HG03039 (cell line): ENCODE data around the gene CTBP2.
"Not testable (repeated sequence)": the region's sequence is repeated elsewhere in the genome, so short reads cannot be mapped to it uniquely, and the experiment has no call there.

Source experiments
- ATAC-seq: cut with Tn5 transposase; IDR thresholded peaks from one replicate; pipeline ENCODE4 v1.9.1; 2021; ENCODE audit warnings: mild to moderate bottlenecking, moderate library complexity; ENCODE audit not compliant: unreplicated experiment

CTBP2 gene

DNA sequence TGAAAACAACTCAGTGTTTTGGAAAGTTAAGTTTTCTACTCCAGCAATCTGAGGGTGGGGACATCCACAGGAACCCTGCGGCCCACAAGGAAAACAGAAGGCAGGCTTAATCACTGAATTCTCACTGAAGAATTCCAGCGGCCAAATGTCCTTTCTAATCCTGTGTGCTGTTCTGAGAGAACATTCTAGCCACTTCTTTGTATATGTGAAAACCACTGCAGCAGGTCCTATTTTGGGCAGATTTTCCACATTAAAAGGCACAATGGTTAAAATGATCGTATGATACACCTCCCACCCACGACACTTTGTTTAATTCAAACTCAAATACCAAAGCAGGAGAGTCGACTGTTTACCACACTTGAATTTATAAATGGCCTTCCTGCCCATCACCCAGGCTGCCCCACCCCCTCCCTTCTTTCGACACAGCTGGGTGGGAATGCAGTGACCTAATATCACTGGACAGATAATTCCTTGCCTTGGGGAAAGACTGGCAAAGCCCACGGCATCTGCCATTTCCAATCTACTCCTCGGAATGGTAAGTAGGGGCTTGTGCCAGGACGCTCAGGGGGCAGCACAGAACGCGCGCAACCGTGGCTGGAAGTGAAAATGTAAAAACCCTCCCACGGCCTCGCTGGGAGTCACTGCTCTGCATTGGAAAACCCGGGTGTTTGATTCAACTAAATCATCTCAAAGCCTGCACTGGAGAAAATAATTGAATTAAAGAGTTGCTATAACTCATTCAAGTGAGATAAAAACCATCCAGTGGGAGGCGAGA lies 67.0 kb downstream of the CTBP2 start:
- no peak for ATAC-seq

DNA sequence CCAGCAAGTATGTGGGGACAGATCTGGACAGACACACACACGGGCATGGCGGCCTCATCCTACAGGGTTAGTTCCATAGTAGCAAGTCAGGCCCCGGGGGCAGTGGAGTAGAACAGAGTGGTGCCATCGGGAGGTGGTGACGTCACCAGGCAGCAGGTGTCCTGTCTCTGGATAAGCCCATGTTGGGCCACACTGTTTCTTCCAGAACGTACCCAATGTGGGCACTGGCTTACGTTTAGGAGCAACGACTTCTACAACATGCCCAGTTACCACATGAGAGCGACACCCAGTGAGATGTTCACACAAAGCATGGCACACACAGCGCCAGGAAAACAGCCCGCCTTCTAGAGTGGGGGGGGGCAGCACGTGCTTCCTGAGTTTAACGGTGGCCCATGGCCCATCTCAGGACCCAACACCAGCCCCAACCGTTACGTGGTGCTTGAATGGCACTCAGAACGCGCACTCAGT lies 67.8 kb downstream of the CTBP2 start:
- no peak for ATAC-seq

DNA sequence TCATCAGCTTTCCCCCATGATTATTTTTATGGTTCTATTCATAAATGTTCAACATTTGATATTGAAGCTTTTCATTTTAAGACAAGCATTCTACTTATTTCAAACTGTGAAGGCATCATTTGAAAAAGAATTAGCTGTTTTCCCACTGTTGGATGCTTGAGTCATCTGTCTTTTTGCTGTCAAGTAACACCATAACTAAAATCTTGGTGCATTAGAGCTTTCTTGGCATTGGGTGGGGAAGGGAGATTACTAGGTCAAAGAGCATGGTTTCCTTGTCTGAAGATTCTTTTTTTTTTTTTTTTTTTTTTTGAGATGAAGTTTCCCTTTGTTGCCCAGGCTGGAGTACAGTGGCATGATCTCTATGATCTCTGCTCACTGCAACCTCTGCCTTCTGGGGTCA lies 68.5 kb downstream of the CTBP2 start:
- no peak for ATAC-seq

DNA sequence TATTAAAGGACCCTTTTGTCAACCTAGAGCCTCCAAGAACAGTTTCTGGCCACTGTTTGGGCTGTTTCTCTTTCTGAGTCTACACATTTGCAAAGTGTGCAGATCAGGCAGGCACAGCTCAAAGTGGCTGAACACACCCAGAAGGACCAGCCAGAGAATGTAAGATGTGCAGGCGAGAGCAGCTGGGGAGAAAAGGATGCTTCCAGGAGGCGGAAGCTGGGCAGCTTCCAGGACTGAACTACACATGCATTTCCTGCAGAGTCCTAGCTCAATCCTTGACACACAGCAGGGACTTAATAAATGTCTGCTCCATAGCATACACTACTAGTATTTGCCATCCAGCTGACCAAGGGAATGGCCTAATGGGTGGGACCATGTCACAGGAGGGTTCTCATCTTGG lies 70.9 kb downstream of the CTBP2 start:
- no peak for ATAC-seq

DNA sequence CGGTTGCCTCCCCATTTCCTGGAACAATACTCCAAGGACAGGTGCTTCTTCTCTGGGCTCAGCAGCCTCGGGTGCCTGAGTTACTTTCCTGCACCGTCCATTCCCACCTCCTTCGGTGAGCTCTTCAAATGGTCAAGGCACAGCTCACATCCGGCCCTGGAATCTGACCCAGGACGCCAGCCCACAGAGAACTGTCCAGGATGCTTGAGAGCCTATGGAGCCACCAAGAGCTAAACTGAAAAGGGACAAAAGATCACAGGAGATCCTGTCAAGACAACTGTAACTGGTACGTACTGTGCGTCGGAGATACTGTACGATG lies 72.5 kb downstream of the CTBP2 start:
- ATAC-seq = no peak

DNA sequence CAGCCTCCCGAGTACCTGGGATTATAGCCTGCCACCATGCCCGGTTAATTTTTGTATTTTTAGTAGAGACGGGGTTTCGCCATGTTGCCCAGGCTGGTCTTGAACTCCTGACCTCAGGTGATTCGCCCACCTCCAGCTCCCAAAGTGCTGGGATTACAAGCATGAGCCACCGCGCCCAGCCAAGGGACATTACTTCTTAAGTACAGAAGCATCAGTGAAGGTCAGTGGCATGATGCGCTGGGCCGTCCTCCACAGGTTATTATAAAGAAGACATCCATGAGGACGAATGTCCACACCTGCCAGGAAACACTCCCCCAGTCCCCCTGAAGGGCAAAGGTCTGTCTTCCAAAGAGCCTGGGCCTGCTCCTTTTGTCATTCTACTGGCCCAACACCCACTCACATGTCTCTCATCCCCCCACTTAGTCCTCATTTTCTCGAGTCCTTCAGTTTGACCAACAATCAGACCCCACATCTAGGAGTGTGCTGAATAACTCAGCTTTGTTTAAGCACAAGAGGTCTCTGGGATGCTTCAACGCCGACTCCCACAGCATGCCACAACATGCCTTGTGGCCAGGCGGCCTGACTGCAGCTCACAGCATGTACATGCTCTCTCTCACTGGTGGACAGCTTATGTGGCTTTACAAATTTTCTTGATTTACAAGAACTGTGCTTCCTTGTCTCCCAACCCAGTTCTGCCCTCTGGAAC lies 73.0 kb downstream of the CTBP2 start:
- ATAC-seq = no peak

DNA sequence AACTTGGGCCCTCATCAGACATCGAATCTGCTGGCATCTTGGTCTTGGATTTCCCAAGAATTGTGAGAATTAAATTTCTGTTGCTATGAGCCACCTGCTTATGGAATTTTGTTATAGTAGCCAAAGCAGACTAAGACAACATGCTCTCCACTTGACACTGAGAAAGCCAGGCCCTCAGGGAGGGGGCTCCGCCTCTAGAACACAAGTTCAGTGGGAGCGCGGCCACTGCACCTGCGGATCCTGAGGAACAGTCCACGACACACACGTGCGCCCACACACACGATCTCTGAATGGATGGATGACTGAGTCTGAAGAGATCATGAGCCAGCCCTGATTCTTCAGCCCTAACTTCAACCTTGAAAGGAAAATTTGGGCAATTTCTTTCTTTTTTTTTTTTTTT lies 73.7 kb downstream of the CTBP2 start:
- ATAC-seq = no peak

DNA sequence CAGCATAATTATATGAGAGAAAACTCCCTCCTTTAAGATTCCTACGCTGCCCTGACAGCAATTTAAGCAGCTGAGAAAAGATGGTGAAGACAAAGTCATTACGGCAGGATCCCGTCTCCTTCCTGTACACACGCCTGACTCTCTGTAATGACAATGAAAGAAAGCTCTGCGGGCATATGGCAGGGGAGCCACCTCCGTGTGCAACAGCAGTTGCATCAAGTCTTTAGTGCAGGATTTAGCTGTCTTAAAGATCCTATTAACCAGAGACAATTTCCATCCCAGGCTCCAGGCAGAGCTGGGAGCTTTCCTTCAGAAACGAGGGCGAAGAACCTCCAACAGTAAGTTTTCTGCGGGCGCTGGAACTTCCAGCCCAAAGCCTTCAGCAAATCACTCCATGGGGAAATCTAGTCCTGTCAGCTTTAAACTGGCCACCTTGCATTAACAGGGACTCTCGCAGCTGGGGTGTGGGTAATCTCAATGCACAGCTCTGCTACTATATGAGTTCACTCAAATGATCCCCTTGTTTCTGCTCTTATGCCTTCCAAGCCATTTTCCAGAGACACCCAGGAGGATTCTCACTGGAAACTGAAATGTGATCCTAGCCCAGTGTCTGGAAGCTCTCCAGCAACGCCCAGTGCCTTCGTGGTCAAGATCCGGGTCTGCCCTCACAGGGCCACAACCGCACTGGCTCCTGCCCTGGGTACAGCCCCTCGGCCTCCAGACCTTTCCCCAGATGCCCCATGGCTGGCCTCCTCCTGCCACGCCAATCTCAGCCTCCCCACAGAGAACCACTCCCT lies 74.9 kb downstream of the CTBP2 start:
- ATAC-seq = no peak

DNA sequence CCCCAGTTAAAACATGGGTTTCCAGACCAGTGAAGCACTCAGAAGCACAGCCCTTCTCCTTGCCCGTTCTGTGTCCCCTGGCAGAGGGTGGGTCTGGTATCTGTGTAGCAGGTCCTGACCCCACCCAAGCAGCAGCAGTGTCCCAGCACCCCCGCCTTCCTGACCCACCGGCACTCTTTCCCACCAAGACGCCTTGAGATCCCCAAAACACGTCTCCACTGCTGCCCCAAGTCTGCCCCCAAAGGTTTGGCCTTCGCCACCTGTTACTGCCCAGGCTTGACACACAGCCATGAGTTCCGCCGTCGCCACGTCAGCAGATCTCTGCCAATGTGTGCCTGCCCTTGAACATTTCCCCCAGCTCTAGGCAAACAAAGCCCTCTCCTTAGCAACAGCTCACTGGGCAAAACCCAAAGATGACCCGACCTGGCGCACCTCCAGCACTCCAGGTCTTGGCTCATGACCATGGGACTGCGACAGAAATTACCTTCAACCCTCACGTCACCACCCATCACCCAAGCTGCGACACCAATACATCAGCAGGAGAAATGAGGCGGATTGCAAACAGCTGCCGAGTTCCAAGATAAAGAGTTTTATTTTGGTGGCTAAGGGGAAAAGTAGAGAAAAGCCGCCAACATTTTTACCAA lies 75.6 kb downstream of the CTBP2 start:
- no peak for ATAC-seq

DNA sequence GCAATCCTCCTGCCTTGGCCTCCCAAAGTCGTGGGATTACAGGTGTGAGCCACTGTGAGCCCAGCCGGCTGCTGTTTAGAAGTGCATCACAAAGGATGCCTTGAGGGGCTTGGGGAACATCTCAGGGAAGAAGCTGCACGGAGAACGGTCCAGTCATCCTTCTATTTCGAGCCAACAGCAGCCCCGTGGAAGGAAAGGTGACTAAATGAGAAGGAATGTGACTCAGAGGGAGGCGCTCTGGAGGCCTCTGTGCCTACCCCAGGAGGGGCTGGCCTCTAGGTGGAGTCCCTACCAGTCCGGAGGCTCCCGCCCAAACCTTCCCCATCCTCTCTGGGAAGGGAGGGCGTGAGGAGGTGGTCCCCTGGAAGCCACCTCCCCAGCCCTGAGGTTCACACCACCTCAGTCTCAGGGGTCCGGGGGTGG lies 76.2 kb downstream of the CTBP2 start:
- no peak for ATAC-seq

DNA sequence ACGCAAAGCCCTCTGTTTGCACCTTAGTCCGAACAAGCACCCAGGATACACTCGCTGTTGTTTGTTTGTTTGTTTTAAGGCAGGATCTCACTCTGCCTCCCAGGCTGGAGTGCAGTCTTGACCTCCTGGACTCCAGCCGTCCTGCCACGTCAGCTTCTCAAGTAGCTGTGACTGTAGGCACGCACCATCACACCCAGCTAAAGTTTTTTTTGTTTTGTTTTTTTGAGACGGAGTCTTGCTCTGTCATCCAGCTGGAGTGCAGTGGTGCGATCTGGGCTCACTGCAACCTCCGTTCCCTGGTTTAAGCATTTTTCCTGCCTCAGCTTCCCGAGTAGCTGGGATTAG lies 76.8 kb downstream of the CTBP2 start:
- no peak for ATAC-seq

DNA sequence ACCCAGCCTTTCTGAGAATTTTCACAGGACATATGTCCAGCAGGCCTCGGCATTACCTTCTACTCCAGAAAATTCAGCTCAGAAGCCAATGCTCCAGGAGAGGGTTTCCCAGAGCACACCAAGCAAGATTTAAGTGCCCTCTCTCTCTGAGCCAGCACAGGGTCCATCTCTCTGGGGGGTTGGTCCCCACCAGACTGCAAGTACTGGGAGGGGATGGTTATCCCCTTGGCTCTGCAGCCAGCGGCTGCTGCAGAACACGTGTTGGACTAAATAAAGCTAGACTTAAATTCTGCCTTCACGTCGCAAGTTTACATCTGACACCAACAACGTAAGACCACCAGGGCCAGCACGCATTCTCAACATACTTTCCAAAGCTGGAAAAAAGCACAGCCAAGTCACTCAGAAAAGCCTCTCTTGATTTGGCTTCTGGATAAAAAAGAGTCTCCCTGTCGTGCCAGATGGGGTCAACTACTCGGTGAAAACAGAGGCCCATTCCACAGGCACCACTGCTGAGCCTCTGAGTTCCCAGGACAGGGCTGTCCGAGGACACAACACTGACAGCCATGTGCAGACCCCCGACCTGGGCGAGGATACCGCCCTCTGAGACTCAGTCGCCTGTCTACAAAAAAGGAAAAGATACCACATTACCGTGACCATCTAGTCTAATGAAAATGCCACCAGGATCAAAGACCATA lies 77.3 kb downstream of the CTBP2 start:
- no peak for ATAC-seq

DNA sequence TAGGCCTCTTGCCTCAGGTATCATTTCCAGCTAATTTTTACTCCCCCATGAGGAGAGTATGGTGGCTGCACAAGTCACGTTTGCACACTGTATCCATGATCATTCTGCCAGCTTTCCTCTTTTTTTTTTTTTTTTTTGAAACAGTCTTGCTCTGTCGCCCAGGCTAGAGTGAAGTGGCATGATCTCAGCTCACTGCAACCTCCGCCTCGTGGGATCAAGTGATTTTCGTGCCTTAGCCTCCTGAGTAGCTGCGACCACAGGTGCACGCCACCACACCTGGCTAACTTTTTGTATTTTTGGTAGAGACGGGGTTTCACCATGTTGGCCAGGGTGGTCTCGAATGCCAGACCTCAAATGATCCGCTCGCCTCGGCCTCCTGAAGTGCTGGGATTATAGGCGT lies 77.9 kb downstream of the CTBP2 start:
- ATAC-seq = not testable (repeated sequence)

DNA sequence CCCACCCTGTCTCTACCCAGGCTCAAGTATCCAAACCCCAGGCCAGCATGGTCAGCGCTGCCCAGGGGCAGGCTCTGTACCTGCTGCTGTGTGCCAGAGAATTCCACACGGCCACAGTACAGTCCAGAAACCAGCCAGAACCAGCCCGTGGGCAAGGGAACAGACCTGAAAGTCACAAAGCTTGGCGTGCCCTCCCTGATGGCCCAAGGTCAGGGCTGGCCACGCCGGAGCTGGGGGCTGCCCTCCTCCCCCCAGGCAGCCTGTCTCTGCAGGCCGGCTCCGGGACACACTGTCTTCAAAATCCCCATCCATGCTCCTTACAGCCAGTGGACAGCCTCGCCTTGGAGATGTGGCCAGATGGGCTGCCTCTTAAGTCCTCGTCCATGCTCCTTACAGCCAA lies 78.4 kb downstream of the CTBP2 start:
- no peak for ATAC-seq

DNA sequence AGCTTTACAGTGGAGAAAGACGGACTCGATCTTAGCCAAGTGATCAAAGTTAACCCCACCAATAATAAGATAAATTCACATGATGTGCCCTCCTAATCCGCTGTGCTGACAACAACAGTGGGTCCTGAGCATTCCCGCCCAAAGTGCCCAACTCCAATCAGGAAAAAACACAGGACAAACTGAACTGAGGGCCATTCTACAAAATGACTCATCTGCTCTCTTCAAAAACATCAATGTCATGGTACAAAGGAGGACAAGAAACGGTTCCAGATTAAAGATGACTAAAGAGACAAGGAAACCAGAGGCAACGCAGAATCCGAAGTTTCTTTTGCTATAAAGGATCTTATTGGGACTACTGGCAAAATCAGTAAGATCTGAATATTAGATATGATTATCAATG lies 79.4 kb downstream of the CTBP2 start:
- ATAC-seq = no peak

DNA sequence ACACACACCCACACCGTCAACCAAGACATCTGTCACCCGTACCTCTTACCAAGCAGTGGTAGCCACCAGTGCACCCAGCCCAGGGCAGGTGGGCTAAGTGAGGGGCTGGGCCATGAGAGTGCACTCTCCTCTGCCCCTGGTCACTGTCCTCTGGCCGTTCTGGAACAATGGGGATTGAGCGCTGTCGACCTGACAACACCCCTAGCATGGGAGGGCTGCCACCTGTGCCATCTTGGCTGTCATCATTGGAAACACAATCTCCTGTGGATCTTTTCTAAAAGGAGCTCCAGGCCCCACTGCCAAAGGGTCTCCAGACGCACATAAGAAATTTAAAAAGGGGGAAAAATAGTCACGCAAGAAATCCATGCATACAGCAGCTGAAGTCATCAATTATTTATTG lies 80.1 kb downstream of the CTBP2 start:
- no peak for ATAC-seq

DNA sequence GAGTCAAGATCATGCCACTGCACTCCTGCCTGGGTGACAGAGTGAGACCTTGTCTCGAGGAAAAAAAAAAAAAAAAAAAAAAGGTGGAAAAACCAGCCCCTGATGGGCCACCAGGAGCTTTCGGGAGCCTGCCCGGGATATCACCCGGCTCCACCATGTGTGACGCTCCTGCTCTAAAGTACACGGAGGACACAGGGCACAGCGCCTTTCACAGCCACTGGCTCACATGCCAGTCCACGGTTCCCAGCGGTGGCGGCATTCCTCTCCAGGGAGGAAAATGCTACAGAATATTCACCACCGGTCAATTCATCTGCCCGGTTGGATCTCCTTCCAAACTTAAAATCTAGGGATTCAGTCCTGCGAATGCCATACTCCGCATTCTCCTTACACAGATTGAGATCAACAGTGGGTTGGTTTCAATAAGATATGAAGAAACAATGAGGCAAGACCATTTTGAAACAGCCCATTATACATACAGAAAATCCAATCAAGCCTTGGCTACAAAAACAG lies 81.2 kb downstream of the CTBP2 start:
- no peak for ATAC-seq

DNA sequence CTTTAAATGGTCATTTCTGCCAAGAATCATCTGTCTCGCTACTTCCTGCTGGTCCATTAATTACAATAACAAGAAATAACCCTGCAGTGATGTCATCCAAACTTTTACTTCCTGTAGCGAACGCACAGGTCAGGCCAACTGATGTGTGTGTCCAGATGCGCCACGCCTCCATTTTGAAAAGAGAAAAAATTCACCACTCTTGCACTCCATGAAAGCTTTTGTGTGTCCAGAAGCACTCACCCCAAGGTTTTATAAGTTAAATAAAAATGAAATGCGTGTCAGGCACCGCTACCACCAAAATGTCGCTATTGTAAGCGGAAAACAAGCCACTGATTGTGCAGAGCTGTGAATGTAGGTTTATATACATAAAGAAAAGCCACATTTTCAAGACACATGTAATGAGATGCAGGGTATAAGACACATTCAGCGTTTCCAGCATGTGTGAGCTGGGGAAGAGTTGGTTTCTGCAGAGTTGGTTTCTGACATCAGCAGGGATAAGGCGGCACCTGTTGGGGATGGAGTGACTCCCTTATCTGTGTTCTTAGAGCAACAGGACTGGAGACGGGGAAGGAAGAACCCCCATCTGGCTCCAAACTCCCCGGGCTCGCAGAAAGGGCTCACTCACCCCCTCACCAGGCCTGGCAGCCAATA lies 83.3 kb downstream of the CTBP2 start:
- ATAC-seq = no peak

DNA sequence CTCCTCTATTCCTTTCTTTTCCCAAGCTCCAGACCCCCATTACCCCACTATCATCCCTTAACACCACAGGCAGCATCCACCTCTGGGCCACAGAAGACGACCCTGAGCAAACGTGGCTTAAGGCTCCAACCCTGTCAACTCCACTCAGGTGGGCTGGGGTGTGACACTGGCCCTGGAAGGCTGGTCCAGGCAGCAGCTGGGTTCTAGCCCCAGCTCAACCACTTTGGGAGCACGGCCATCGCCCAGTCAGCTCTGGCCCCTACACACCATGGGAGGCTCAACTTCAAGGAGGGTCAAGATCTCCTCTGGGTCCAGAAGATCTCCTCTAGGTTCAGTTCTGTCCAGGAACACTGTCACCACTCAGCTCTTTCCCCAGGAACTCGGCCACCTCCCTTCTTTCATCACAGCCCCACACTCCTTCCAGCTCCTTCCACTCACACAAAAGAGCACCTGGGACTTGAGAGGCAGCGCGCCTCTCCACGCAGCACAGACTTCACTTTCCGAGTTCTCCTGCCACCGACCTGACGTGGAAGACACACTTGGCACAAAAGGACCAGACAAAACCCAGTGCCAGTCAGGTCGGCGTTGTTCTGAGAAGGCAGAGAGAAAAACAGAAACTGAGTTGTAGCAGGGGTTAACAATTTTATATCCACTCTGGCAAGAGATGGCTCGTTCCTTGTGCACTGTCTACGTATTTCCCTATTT lies 84.1 kb downstream of the CTBP2 start:
- ATAC-seq = no peak

DNA sequence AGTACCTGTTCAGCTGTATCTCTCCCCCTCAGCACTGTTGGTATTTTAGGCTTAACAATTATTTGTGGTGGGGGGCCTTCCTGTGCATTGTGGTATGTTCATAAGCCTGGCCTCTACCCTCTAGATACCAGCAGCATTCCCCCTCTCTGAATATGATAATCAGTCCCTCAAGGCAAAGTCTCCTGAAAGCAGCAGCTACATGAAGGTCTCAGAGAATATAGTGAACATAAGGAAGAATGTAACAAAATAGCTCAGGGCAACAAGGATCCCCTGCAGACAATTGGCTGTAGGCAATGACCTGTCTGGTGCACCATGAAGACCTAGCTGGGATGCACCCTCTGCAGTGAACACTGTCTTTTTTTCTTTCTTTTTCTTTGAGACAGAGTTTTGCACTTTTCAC lies 86.4 kb downstream of the CTBP2 start:
- no peak for ATAC-seq
